Measurements from ENCODE around the gene DLX1. TPM values are rescaled to one million over a fixed set of nuclear protein-coding genes. Genes with fewer than 3 reads are reported as not detected.

DLX1 gene
- total and polyA plus RNA-seq, 9 of the 15 experiments (the other 6 are each of a cell fraction or from before 2014, with no cell fraction given) = 1.9 to 26.2 (median 9.6) TPM

DNA sequence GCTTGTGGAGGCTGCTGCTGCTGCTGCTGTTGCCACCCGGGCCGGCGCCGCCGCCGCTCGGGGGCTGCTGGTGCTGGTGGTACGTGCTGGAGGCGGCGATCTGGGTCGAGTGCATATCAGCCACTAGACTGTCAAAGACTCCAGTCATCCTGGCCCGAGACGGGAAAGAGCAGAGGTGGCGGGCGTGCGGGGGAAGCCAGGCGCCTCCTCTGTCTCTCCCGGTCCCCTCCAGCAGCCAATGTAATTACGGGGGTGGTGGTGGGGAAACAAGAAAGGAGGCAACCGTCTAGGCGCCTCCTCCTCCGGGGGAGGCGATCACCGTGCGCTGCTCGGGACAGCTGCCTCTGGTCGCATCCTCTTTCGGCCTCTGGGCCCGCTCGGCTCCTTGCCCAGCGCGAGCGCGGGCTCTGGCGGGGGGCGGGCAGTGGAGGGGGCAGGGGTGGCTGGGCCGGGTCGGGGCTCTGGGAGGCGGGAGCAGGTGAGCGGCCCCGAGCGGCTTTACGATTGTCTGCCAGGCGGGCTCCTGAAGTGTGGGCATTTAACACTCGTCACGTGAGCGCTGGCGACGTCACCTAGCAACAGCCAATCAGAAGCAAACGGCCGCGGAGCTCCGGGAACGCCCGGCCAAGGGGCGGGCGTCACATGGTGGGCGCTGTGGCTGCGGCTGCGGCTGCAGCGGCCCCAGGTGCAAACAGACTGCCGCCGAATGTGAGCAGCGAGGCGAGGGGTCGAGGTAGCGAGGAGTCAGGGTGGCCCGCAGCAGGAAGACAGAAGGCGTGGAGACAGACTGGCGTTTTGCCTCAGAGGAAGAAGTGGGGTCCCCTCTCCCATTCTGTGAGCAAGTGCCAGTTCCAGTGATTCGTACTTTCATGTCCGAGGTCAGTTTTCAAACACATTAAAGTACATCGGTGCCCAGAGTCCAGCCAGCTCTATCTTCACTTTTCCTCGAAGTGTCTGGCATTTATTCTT, 17.4 kb downstream of the DLX1 start, which contains the start of gene DLX2:
DLX2 (minus strand) TSS at position 510 of the 969 bp plus-strand sequence; CDS start at position 148, 362 bp downstream.
- peak; percentile 62 for FAIRE-seq
- H3K27ac ChIP-seq (ENCODE audit: extremely low read depth, low read depth, low read length) = peak within 1 kb of the TSS; percentile 59
- in situ Hi-C loops (cut with MboI) = loop anchor here (25.0 kb wide), 1 partner anchor 1140 kb away; no protein-coding TSS in a partner anchor
- no peak for TF ChIP-seq HOMEZ (CRISPR knock-in tag; IDR thresholded peaks at IDR 0.05)
- TF ChIP-seq SNRNP70 (optimal IDR thresholded peaks at IDR 0.05; ENCODE audit: low read depth, low read length) = no peak
- no peak for TF ChIP-seq SMAD2 (IDR thresholded peaks at IDR 0.05; ENCODE audit: low read depth, low read length)
- peak; percentile 48; the same call in 1 of the 2 replicates for TF ChIP-seq NCOA6 (IDR thresholded peaks at IDR 0.05)
- peak; percentile 48 for TF ChIP-seq RBBP5 (IDR thresholded peaks at IDR 0.05; ENCODE audit: borderline replicate concordance, insufficient read depth, low read length, poor library complexity, severe bottlenecking)
- TF ChIP-seq JUNB (CRISPR knock-in tag; conservative IDR thresholded peaks at IDR 0.05) = no peak
- peak; percentile 89 for TF ChIP-seq MXI1 (IDR thresholded peaks at IDR 0.05; ENCODE audit: low read depth, low read length)
- TF ChIP-seq PRPF4 (IDR thresholded peaks at IDR 0.05; ENCODE audit: insufficient read depth, low read depth, low read length, poor library complexity, severe bottlenecking) = no peak

More for the DNA sequence above, 17.4 kb downstream of the DLX1 start, which contains the start of gene DLX2:
- peak within 1 kb of the TSS; percentile 64 to 92 for H3K9ac ChIP-seq (ENCODE audit: insufficient read depth in 1 of 2, low read depth in 2 of 2, low read length in 2 of 2)
- H3K4me2 ChIP-seq (ENCODE audit: insufficient read depth, low read length) = peak within 1 kb of the TSS; percentile 96
- H2AFZ ChIP-seq (ENCODE audit: low read depth, low read length) = peak within 1 kb of the TSS; percentile 99
- no peaks in the 10 kb centered on the region for H3K36me3 ChIP-seq (ENCODE audit: control insufficient read depth, insufficient read depth, low read length)
- under 1% methylated on average over 64 of the region's 74 CpGs for WGBS (ENCODE audit: insufficient coverage, low coverage, missing lambda C conversion rate)
- intact Hi-C loops (cut with micrococcal nuclease) = loop anchor here (1.0 to 10.0 kb wide), 4 partner anchors 102 to 396 kb away; partner anchors contain the start of gene HAT1
- H3K9me1 ChIP-seq (ENCODE audit: control insufficient read depth, insufficient read depth, low read length) = no peaks in the 10 kb centered on the region
- DNase-seq (ENCODE audit: extremely low read depth in 1 of 4, low spot score in 3 of 4) (peak; percentile 96 to 97 (median 96)), ATAC-seq (peak; percentile 80)
- peaks cover 21 to 69% of the 10 kb centered on the region in 2 experiments for H3K4me1 ChIP-seq (replicated peaks in 1 of 2; ENCODE audit: control insufficient read depth in 2 of 2, insufficient read depth in 2 of 2, low read length in 2 of 2)
- no peaks in the 10 kb centered on the region for H3K9me3 ChIP-seq (replicated peaks; ENCODE audit: control insufficient read depth, insufficient read depth, low read depth, low read length)
- no peaks in the 10 kb centered on the region; a peak in 1 of 5 replicates for H3K27me3 ChIP-seq (ENCODE audit: control insufficient read depth in 2 of 2, insufficient read depth in 2 of 2, low read length in 2 of 2)
- CTCF ChIA-PET (ENCODE audit: low intra/inter-chr PET ratio) = interaction anchor here (0.6 to 5.8 kb wide), 7 partner anchors 34 to 529 kb away, joined by 3 to 74 read pairs (median 19); no protein-coding TSS in a partner anchor
- no peaks in the 10 kb centered on the region for H3K79me2 ChIP-seq (ENCODE audit: control insufficient read depth, insufficient read depth, low read length)
- BruUV-seq (replicated peaks) = no TSS peak
- POLR2A ChIA-PET = interaction anchor here (0.6 to 1.7 kb wide), 8 partner anchors 11 to 401 kb away, joined by 3 to 6 read pairs (median 4); partner anchors contain the start of gene DLX1
- H3K4me3 ChIP-seq = peak within 1 kb of the TSS; percentile 63
- H4K20me1 ChIP-seq (replicated peaks; ENCODE audit: control insufficient read depth, insufficient read depth, low read length) = no peaks in the 10 kb centered on the region

Measured in K562 (cell line).